WTC11 (cell line): Measurements from ENCODE around the gene LEUTX. TPM values are rescaled to one million over a fixed set of nuclear protein-coding genes. Genes with fewer than 3 reads are reported as not detected.

Source experiments
- ATAC-seq: fragments of 200-7000 bp; cut with Tn5 transposase; 2 replicates; pipeline ENCODE4 v1.10.0; 2021; ENCODE audit warnings: mild to moderate bottlenecking, moderate library complexity
- CTCF ChIA-PET: fragments of 300-600 bp; sonication (Branson Sonifier 250); formaldehyde crosslinking; loops from one replicate; lab custom pipeline; 2021; ENCODE audit warnings: antibody characterized with exemption; lab: Charles Lee
- POLR2A ChIA-PET: fragments of 350-600 bp; sonication (Branson Sonifier 250); formaldehyde crosslinking; loops from one replicate; lab custom pipeline; 2021; ENCODE audit warnings: antibody characterized with exemption; lab: Charles Lee
- DNase-seq: peaks from one replicate; pipeline ENCODE4 v3.0.0; 2021; ENCODE audit warnings: low spot score
- H3K27ac Mint-ChIP-seq: 2 replicates; pipeline ENCODE4 v1.8.0; 2021; ENCODE audit warnings: mixed read lengths
- H3K27me3 Mint-ChIP-seq: 2 replicates; pipeline ENCODE4 v1.8.0; 2021; ENCODE audit warnings: low read depth, mild to moderate bottlenecking, moderate library complexity, mixed read lengths
- H3K36me3 Mint-ChIP-seq: 2 replicates; pipeline ENCODE4 v1.8.0; 2021; ENCODE audit warnings: mixed read lengths
- H3K4me1 Mint-ChIP-seq: 2 replicates; pipeline ENCODE4 v1.8.0; 2022; ENCODE audit warnings: mixed read lengths
- H3K4me3 Mint-ChIP-seq: 2 replicates; pipeline ENCODE4 v1.8.0; 2021; ENCODE audit warnings: mild to moderate bottlenecking, moderate library complexity, mixed read lengths
- H3K9me3 Mint-ChIP-seq: 2 replicates; pipeline ENCODE4 v1.8.0; 2021; ENCODE audit warnings: mixed read lengths
- ATF1 ChIP-seq: sonication (generic); formaldehyde crosslinking; IDR thresholded peaks from 2 replicates; pipeline ENCODE4 v1.8.1; 2023; ENCODE audit warnings: mild to moderate bottlenecking, moderate library complexity, missing genetic modification reagents
- ETV6 ChIP-seq: sonication (generic); formaldehyde crosslinking; IDR thresholded peaks from 2 replicates; pipeline ENCODE4 v1.8.1; 2022; ENCODE audit warnings: mild to moderate bottlenecking, missing genetic modification reagents
- HMGA2 ChIP-seq: fragments of 250-450 bp; sonication (Bioruptor Pico); IDR thresholded peaks from 2 replicates; pipeline ENCODE4 v1.4.0; 2021; ENCODE audit warnings: mild to moderate bottlenecking, moderate library complexity
- MYBL2 ChIP-seq: sonication (generic); formaldehyde crosslinking; IDR thresholded peaks from 2 replicates; pipeline ENCODE4 v1.8.1; 2023; ENCODE audit warnings: mild to moderate bottlenecking, moderate library complexity, missing genetic modification reagents
- PRRX2 ChIP-seq: fragments of 250-450 bp; sonication (Bioruptor Pico); IDR thresholded peaks from 2 replicates; pipeline ENCODE4 v1.8.0; 2021; ENCODE audit warnings: mild to moderate bottlenecking
- SP1 ChIP-seq: sonication (generic); formaldehyde crosslinking; conservative IDR thresholded peaks from 2 replicates; pipeline ENCODE4 v1.8.1; 2022; ENCODE audit warnings: missing genetic modification reagents
- TCF7 ChIP-seq: sonication (generic); formaldehyde crosslinking; IDR thresholded peaks from 2 replicates; pipeline ENCODE4 v1.8.0; 2022; ENCODE audit warnings: mild to moderate bottlenecking, low read depth, missing genetic modification reagents, moderate library complexity
- ZNF232 ChIP-seq: sonication (generic); formaldehyde crosslinking; IDR thresholded peaks from 2 replicates; pipeline ENCODE4 v1.8.0; 2022; ENCODE audit warnings: mild to moderate bottlenecking, missing genetic modification reagents
- ZNF396 ChIP-seq: fragments of 250-450 bp; sonication (Bioruptor Pico); IDR thresholded peaks from 2 replicates; pipeline ENCODE4 v1.8.0; 2021; ENCODE audit warnings: mild to moderate bottlenecking, moderate library complexity, borderline replicate concordance
- ZNF416 ChIP-seq: fragments of 250-450 bp; sonication (Bioruptor Pico); IDR thresholded peaks from 2 replicates; pipeline ENCODE4 v1.9.0; 2021; ENCODE audit warnings: mild to moderate bottlenecking, inconsistent platforms
- ZNF425 ChIP-seq: fragments of 250-450 bp; sonication (Bioruptor Pico); conservative IDR thresholded peaks from 2 replicates; pipeline ENCODE4 v1.9.0; 2021; ENCODE audit warnings: mild to moderate bottlenecking
- total RNA-seq: library from RNA; stranded (reverse); gene quantifications from 3 replicates; pipeline ENCODE4 v1.2.3, GENCODE V29; 2021
- TF ChIP-seq, protein P1 (sequence below): sonication (generic); formaldehyde crosslinking; IDR thresholded peaks from 2 replicates; pipeline ENCODE4 v1.8.1; 2023; ENCODE audit warnings: mild to moderate bottlenecking, missing genetic modification reagents, borderline replicate concordance
- TF ChIP-seq, protein P2 (sequence below): sonication (generic); formaldehyde crosslinking; IDR thresholded peaks from 2 replicates; pipeline ENCODE4 v1.8.1; 2022; ENCODE audit warnings: missing genetic modification reagents, borderline replicate concordance
- TF ChIP-seq, protein P3 (sequence below): sonication (generic); formaldehyde crosslinking; IDR thresholded peaks from 2 replicates; pipeline ENCODE4 v1.8.0; 2022; ENCODE audit warnings: mild to moderate bottlenecking, missing genetic modification reagents

The LEUTX gene
- total RNA-seq, 1 experiment from 2014 or later = not detected

DNA sequence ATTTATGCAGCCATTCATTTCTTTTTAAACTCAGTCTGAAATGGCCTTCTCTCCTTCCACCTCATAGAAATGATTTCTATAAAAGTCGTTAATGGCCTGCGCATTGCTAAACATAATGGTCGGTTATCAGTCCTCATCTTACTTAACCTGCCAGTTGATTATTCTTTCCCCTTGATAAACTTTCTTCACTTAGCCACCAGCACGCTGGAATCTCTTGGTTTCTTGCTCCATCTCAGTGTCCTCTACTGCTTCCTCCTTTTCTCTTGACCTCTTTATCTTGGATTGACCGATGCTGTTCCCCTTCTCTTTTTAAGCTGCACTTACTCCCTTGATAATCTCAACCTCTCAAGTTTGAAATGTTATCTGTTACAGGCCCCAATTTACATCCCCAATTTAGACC lies 28.7 kb upstream of the LEUTX start:
- ChIA-PET POLR2A (no interaction called here), CTCF (interaction anchor here (0.6 kb wide), 1 partner anchor 205 kb away, joined by 3 read pairs; no protein-coding TSS in a partner anchor)
- H3K4me1 Mint-ChIP-seq = no peaks in the 10 kb centered on the region
- TF ChIP-seq ZNF425 (CRISPR knock-in tag) (no peak), MYBL2 (CRISPR knock-in tag) (no peak)
- H3K27me3 Mint-ChIP-seq = peaks cover 27% of the 10 kb centered on the region
- DNase-seq = no peak
- no peak for ATAC-seq
- H3K27ac Mint-ChIP-seq = no peak overlapping the region
- no peaks in the 10 kb centered on the region for H3K9me3 Mint-ChIP-seq
- H3K36me3 Mint-ChIP-seq = no peaks in the 10 kb centered on the region
- no peak overlapping the region for H3K4me3 Mint-ChIP-seq

GRCh38 chr19:39752390-39752789 lies 26.3 kb upstream of the LEUTX start:
- POLR2A ChIA-PET = no interaction called here
- no peak for TF ChIP-seq ETV6 (CRISPR knock-in tag)
- TF ChIP-seq HMGA2 = no peak
- TF ChIP-seq, protein P1, sequence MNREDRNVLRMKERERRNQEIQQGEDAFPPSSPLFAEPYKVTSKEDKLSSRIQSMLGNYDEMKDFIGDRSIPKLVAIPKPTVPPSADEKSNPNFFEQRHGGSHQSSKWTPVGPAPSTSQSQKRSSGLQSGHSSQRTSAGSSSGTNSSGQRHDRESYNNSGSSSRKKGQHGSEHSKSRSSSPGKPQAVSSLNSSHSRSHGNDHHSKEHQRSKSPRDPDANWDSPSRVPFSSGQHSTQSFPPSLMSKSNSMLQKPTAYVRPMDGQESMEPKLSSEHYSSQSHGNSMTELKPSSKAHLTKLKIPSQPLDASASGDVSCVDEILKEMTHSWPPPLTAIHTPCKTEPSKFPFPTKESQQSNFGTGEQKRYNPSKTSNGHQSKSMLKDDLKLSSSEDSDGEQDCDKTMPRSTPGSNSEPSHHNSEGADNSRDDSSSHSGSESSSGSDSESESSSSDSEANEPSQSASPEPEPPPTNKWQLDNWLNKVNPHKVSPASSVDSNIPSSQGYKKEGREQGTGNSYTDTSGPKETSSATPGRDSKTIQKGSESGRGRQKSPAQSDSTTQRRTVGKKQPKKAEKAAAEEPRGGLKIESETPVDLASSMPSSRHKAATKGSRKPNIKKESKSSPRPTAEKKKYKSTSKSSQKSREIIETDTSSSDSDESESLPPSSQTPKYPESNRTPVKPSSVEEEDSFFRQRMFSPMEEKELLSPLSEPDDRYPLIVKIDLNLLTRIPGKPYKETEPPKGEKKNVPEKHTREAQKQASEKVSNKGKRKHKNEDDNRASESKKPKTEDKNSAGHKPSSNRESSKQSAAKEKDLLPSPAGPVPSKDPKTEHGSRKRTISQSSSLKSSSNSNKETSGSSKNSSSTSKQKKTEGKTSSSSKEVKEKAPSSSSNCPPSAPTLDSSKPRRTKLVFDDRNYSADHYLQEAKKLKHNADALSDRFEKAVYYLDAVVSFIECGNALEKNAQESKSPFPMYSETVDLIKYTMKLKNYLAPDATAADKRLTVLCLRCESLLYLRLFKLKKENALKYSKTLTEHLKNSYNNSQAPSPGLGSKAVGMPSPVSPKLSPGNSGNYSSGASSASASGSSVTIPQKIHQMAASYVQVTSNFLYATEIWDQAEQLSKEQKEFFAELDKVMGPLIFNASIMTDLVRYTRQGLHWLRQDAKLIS (CRISPR knock-in tag) = no peak
- no peak for TF ChIP-seq ZNF396
- TF ChIP-seq, protein P2, sequence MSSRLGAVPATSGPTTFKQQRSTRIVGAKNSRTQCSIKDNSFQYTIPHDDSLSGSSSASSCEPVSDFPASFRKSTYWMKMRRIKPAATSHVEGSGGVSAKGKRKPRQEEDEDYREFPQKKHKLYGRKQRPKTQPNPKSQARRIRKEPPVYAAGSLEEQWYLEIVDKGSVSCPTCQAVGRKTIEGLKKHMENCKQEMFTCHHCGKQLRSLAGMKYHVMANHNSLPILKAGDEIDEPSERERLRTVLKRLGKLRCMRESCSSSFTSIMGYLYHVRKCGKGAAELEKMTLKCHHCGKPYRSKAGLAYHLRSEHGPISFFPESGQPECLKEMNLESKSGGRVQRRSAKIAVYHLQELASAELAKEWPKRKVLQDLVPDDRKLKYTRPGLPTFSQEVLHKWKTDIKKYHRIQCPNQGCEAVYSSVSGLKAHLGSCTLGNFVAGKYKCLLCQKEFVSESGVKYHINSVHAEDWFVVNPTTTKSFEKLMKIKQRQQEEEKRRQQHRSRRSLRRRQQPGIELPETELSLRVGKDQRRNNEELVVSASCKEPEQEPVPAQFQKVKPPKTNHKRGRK (CRISPR knock-in tag) = no peak
- TF ChIP-seq ZNF232 (CRISPR knock-in tag) = no peak
- no peak for TF ChIP-seq ZNF425 (CRISPR knock-in tag)
- no peak for TF ChIP-seq ATF1 (CRISPR knock-in tag)
- no peak for TF ChIP-seq ZNF416
- TF ChIP-seq, protein P3, sequence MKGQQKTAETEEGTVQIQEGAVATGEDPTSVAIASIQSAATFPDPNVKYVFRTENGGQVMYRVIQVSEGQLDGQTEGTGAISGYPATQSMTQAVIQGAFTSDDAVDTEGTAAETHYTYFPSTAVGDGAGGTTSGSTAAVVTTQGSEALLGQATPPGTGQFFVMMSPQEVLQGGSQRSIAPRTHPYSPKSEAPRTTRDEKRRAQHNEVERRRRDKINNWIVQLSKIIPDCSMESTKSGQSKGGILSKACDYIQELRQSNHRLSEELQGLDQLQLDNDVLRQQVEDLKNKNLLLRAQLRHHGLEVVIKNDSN (CRISPR knock-in tag) = no peak
- no peak for TF ChIP-seq TCF7 (CRISPR knock-in tag)
- TF ChIP-seq PRRX2 (CRISPR knock-in tag) = no peak
- TF ChIP-seq SP1 (CRISPR knock-in tag) = no peak
- TF ChIP-seq, all 79 proteins: peak for 0
- CTCF ChIA-PET = interaction anchor here (1.2 kb wide), 1 partner anchor 40 kb away, joined by 3 read pairs; no protein-coding TSS in a partner anchor
- H3K4me1 Mint-ChIP-seq = no peaks in the 10 kb centered on the region
- no peak for ATAC-seq
- no peak overlapping the region for H3K4me3 Mint-ChIP-seq
- no peak for DNase-seq
- no peaks in the 10 kb centered on the region for H3K36me3 Mint-ChIP-seq
- no peaks in the 10 kb centered on the region for H3K9me3 Mint-ChIP-seq
- peaks cover 31% of the 10 kb centered on the region for H3K27me3 Mint-ChIP-seq
- H3K27ac Mint-ChIP-seq = no peak overlapping the region
